Naive B cell (primary cell): Measurements from ENCODE around the gene NAP1L5. TPM values are rescaled to one million over a fixed set of nuclear protein-coding genes. Genes with fewer than 3 reads are reported as not detected.

ENCODE experiments used
- ATAC-seq, 2 donors: fragments of 150-1000 bp; cut with Tn5 transposase; 2 replicates each; pipeline ENCODE4 v1.10.0; 2021; ENCODE audit warnings: low read depth in 2 of 2, mild to moderate bottlenecking in 2 of 2, moderate library complexity in 2 of 2
- DNase-seq: peaks from one replicate; pipeline ENCODE4 v3.0.0; 2022
- H3K27ac Mint-ChIP-seq, 6 donors: one replicate each; pipeline ENCODE4 v1.8.0; 2020 to 2022; ENCODE audit warnings: mild to moderate bottlenecking in 6 of 6, mixed read lengths in 6 of 6, moderate library complexity in 5 of 6, inconsistent platforms in 2 of 6
- H3K27me3 Mint-ChIP-seq, 3 donors: one replicate each; pipeline ENCODE4 v1.8.0; 2021 to 2022; ENCODE audit warnings: mixed read lengths in 3 of 3, mild to moderate bottlenecking in 1 of 3
- H3K36me3 Mint-ChIP-seq, 2 donors: one replicate each; pipeline ENCODE4 v1.8.0; 2020 to 2022; ENCODE audit warnings: mixed read lengths in 2 of 2, inconsistent platforms in 1 of 2, mild to moderate bottlenecking in 1 of 2
- H3K4me1 Mint-ChIP-seq, 3 donors: one replicate each; pipeline ENCODE4 v1.8.0; 2020 to 2022; ENCODE audit warnings: mixed read lengths in 3 of 3, inconsistent platforms in 1 of 3, mild to moderate bottlenecking in 1 of 3, moderate library complexity in 1 of 3
- H3K4me3 Mint-ChIP-seq, 8 donors: one replicate each; pipeline ENCODE4 v1.8.0; 2020 to 2022; ENCODE audit warnings: mild to moderate bottlenecking in 8 of 8, mixed read lengths in 8 of 8, moderate library complexity in 8 of 8, inconsistent platforms in 2 of 8
- H3K9me3 Mint-ChIP-seq, 7 donors: one replicate each; pipeline ENCODE4 v1.8.0; 2020 to 2022; ENCODE audit warnings: mixed read lengths in 7 of 7, mild to moderate bottlenecking in 5 of 7, inconsistent platforms in 2 of 7, moderate library complexity in 1 of 7
- polyA plus RNA-seq, 6 donors: library from polyadenylated mRNA; unstranded; fragments of 300-500 nt; fragmentation: Illumina TruSeq; gene quantifications; one replicate each; pipeline ENCODE4 v1.2.3, GENCODE V29; 2021; ENCODE audit warnings: low read depth in 6 of 6

Gene NAP1L5
- polyA plus RNA-seq, 6 donors from 2014 or later: 0.58 to 1.8 (median 1.2) TPM; not detected in 1

GRCh38 chr4:88674565-88674964 lies 23.1 kb downstream of the NAP1L5 start:
- H3K9me3 Mint-ChIP-seq: no peaks in the 10 kb centered on the region
- no peak for ATAC-seq
- no peak for DNase-seq
- no peaks in the 10 kb centered on the region for H3K27me3 Mint-ChIP-seq
- H3K27ac Mint-ChIP-seq: peak overlapping the region in 1 of 6 donors; percentile 92
- H3K4me1 Mint-ChIP-seq: peaks cover 0 to 5% (median 0%) of the 10 kb centered on the region in 3 donors
- H3K36me3 Mint-ChIP-seq: peaks cover 25 to 52% of the 10 kb centered on the region in 2 donors
- no peak overlapping the region for H3K4me3 Mint-ChIP-seq

GRCh38 chr4:88673886-88674285 lies 23.7 kb downstream of the NAP1L5 start:
- no peak for DNase-seq
- Mint-ChIP-seq H3K4me3 (no peak overlapping the region), H3K27me3 (no peaks in the 10 kb centered on the region), H3K36me3 (peaks cover 24 to 47% of the 10 kb centered on the region in 2 donors), H3K4me1 (peaks cover 0 to 5% (median 0%) of the 10 kb centered on the region in 3 donors), H3K27ac (peak overlapping the region in 1 of 6 donors; percentile 67), H3K9me3 (no peaks in the 10 kb centered on the region)
- no peak for ATAC-seq

- peaks cover 15 to 38% of the 10 kb centered on the region in 2 donors for H3K36me3 Mint-ChIP-seq
- peak overlapping the region in 1 of 6 donors; percentile 41 for H3K27ac Mint-ChIP-seq
- no peak for DNase-seq
- H3K27me3 Mint-ChIP-seq: no peaks in the 10 kb centered on the region
- H3K4me3 Mint-ChIP-seq: no peak overlapping the region
- no peaks in the 10 kb centered on the region for H3K9me3 Mint-ChIP-seq
- ATAC-seq: no peak
- peaks cover 0 to 5% (median 0%) of the 10 kb centered on the region in 3 donors for H3K4me1 Mint-ChIP-seq
These were observed 24.6 kb downstream of the NAP1L5 start for GRCh38 chr4:88672987-88673386.

GRCh38 chr4:88661739-88662138 lies 35.9 kb downstream of the NAP1L5 start:
- peaks cover 10 to 22% of the 10 kb centered on the region in 2 donors for H3K36me3 Mint-ChIP-seq
- ATAC-seq (no peak), DNase-seq (no peak)
- peak overlapping the region in 2 of 6 donors; percentile 5 to 78 for H3K27ac Mint-ChIP-seq
- H3K27me3 Mint-ChIP-seq: no peaks in the 10 kb centered on the region
- H3K4me1 Mint-ChIP-seq: no peaks in the 10 kb centered on the region
- H3K4me3 Mint-ChIP-seq: no peak overlapping the region
- H3K9me3 Mint-ChIP-seq: no peaks in the 10 kb centered on the region

- ATAC-seq (no peak), DNase-seq (no peak)
- Mint-ChIP-seq H3K27ac (no peak overlapping the region), H3K4me1 (no peaks in the 10 kb centered on the region), H3K4me3 (no peak overlapping the region), H3K9me3 (no peaks in the 10 kb centered on the region), H3K36me3 (peaks cover 16 to 29% of the 10 kb centered on the region in 2 donors), H3K27me3 (no peaks in the 10 kb centered on the region)
These were observed 37.0 kb downstream of the NAP1L5 start for GRCh38 chr4:88660446-88661294.

- DNase-seq: no peak
- Mint-ChIP-seq H3K27ac (peak overlapping the region in 1 of 6 donors; percentile 17), H3K27me3 (no peaks in the 10 kb centered on the region), H3K4me3 (no peak overlapping the region), H3K36me3 (peaks cover 21 to 32% of the 10 kb centered on the region in 2 donors), H3K4me1 (no peaks in the 10 kb centered on the region), H3K9me3 (no peaks in the 10 kb centered on the region)
- ATAC-seq: no peak
These were observed 37.8 kb downstream of the NAP1L5 start for GRCh38 chr4:88659890-88660208.

GRCh38 chr4:88659055-88659889 lies 38.4 kb downstream of the NAP1L5 start:
- DNase-seq: no peak
- Mint-ChIP-seq H3K4me1 (no peaks in the 10 kb centered on the region), H3K27me3 (no peaks in the 10 kb centered on the region), H3K4me3 (no peak overlapping the region), H3K9me3 (no peaks in the 10 kb centered on the region), H3K36me3 (peaks cover 19 to 28% of the 10 kb centered on the region in 2 donors), H3K27ac (peak overlapping the region in 2 of 6 donors; percentile 17 to 54)
- peak; percentile 43 to 52 for ATAC-seq

GRCh38 chr4:88655226-88655625 lies 42.4 kb downstream of the NAP1L5 start:
- H3K27me3 Mint-ChIP-seq: no peaks in the 10 kb centered on the region
- no peak overlapping the region for H3K4me3 Mint-ChIP-seq
- peaks cover 29 to 37% of the 10 kb centered on the region in 2 donors for H3K36me3 Mint-ChIP-seq
- H3K27ac Mint-ChIP-seq: no peak overlapping the region
- DNase-seq (no peak), ATAC-seq (no peak)
- H3K9me3 Mint-ChIP-seq: peaks cover 0 to 1% (median 0%) of the 10 kb centered on the region in 7 donors
- H3K4me1 Mint-ChIP-seq: peaks cover 0 to 8% (median 5%) of the 10 kb centered on the region in 3 donors

- Mint-ChIP-seq H3K36me3 (peaks cover 29 to 37% of the 10 kb centered on the region in 2 donors), H3K4me3 (no peak overlapping the region)
- no peak for ATAC-seq
These were observed 44.2 kb downstream of the NAP1L5 start for GRCh38 chr4:88653371-88653946.

GRCh38 chr4:88649716-88650115 lies 47.9 kb downstream of the NAP1L5 start:
- Mint-ChIP-seq H3K4me1 (peaks cover 20 to 28% (median 24%) of the 10 kb centered on the region in 3 donors), H3K9me3 (peaks cover 0 to 1% (median 0%) of the 10 kb centered on the region in 7 donors), H3K27ac (peak overlapping the region in 1 of 6 donors; percentile 43), H3K27me3 (no peaks in the 10 kb centered on the region), H3K36me3 (peaks cover 16 to 21% of the 10 kb centered on the region in 2 donors), H3K4me3 (no peak overlapping the region)
- no peak for DNase-seq
- ATAC-seq: no peak

More at GRCh38 chr4:88653371-88653946, 44.2 kb downstream of the NAP1L5 start:
- peak overlapping the region in 4 of 6 donors; percentile 29 to 90 (median 58) for H3K27ac Mint-ChIP-seq
- H3K27me3 Mint-ChIP-seq: no peaks in the 10 kb centered on the region
- H3K9me3 Mint-ChIP-seq: peaks cover 0 to 1% (median 0%) of the 10 kb centered on the region in 7 donors
- no peak for DNase-seq
- H3K4me1 Mint-ChIP-seq: peaks cover 2 to 8% (median 6%) of the 10 kb centered on the region in 3 donors

- H3K36me3 Mint-ChIP-seq: peaks cover under 1 to 6% of the 10 kb centered on the region in 2 donors
- peak overlapping the region in 1 of 6 donors; percentile 49 for H3K27ac Mint-ChIP-seq
- peaks cover 16 to 33% (median 22%) of the 10 kb centered on the region in 3 donors for H3K4me1 Mint-ChIP-seq
- DNase-seq (no peak), ATAC-seq (no peak)
- H3K9me3 Mint-ChIP-seq: peaks cover 0 to 6% (median 2%) of the 10 kb centered on the region in 7 donors
- no peaks in the 10 kb centered on the region for H3K27me3 Mint-ChIP-seq
- no peak overlapping the region for H3K4me3 Mint-ChIP-seq
These were observed 50.9 kb downstream of the NAP1L5 start for GRCh38 chr4:88646528-88647280.

GRCh38 chr4:88645994-88646393 lies 51.6 kb downstream of the NAP1L5 start:
- peaks cover 21 to 40% (median 29%) of the 10 kb centered on the region in 3 donors for H3K4me1 Mint-ChIP-seq
- H3K4me3 Mint-ChIP-seq: no peak overlapping the region
- no peaks in the 10 kb centered on the region for H3K27me3 Mint-ChIP-seq
- H3K36me3 Mint-ChIP-seq: peaks cover 0 to 6% of the 10 kb centered on the region in 2 donors
- peaks cover 0 to 6% (median 2%) of the 10 kb centered on the region in 7 donors for H3K9me3 Mint-ChIP-seq
- peak overlapping the region in 1 of 6 donors; percentile 29 for H3K27ac Mint-ChIP-seq
- ATAC-seq (no peak), DNase-seq (no peak)
